Fibroblast of villous mesenchyme (primary cell): ENCODE data around the gene CD226. TPM values are rescaled to one million over a fixed set of nuclear protein-coding genes. Genes with fewer than 3 reads are reported as not detected.

ENCODE experiments used
- DNase-seq: peaks from one replicate; pipeline ENCODE4 v3.0.0-alpha.2; 2010; ENCODE audit warnings: low read depth
- H3K4me3 ChIP-seq: 2 replicates; pipeline ENCODE4 v1.5.1; 2011; ENCODE audit warnings: low read depth, mild to moderate bottlenecking, low read length
- total RNA-seq: library from RNA; depleted of rRNA; stranded (reverse); fragments of >200 nt; gene quantifications from 2 replicates; pipeline ENCODE4 v1.2.3, GENCODE V29; 2012
- TF ChIP-seq, protein P1 (sequence below): IDR thresholded peaks from 2 replicates; pipeline ENCODE4 v1.5.1; 2012; ENCODE audit warnings: low read depth, mild to moderate bottlenecking, low read length; ENCODE audit not compliant: insufficient read depth

Gene CD226
- total RNA-seq, 1 donor, result 2.6 TPM

DNA sequence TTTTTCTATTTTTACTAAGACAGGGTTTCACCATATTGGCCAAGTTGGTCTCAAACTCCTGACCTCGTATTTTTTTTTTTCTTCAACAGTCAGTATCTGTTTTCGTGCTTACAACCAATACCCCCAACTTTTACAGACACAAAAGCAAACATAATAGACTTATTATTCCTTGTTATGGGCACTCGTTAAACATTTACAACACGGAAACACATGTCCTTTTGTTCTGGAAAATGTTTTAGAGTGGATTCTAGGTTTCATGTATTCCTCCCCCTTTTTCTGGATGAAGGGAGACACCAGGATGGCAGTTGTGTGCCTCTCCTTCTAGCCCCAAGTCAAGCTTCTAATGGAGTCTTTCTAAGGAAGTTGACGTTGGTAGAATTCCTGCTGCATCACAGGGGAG lies 88.8 kb downstream of the CD226 start:
- DNase-seq, result no peak
- no peak overlapping the region for H3K4me3 ChIP-seq
- TF ChIP-seq, protein P1, sequence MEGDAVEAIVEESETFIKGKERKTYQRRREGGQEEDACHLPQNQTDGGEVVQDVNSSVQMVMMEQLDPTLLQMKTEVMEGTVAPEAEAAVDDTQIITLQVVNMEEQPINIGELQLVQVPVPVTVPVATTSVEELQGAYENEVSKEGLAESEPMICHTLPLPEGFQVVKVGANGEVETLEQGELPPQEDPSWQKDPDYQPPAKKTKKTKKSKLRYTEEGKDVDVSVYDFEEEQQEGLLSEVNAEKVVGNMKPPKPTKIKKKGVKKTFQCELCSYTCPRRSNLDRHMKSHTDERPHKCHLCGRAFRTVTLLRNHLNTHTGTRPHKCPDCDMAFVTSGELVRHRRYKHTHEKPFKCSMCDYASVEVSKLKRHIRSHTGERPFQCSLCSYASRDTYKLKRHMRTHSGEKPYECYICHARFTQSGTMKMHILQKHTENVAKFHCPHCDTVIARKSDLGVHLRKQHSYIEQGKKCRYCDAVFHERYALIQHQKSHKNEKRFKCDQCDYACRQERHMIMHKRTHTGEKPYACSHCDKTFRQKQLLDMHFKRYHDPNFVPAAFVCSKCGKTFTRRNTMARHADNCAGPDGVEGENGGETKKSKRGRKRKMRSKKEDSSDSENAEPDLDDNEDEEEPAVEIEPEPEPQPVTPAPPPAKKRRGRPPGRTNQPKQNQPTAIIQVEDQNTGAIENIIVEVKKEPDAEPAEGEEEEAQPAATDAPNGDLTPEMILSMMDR, result no peak

DNA sequence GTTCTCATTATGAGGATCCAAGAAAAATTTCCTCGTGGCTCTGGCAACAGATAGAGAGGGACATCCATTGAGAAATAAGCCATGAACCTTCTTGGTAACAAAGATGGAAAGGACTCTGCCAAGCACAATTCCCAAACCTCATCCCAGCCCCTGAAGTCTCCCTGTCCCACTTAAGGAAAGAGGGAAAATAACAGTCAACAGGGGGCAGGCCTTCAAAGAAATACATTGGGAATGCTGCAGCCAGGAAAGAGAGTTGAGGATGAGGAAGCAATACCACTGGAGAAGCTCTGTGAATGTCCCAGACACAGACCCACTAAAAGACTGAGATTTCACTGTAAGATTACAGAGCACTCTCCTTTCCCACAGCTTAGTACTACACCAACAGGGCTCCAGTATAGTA lies 93.2 kb downstream of the CD226 start:
- no peak for DNase-seq
- TF ChIP-seq, protein P1, result no peak

DNA sequence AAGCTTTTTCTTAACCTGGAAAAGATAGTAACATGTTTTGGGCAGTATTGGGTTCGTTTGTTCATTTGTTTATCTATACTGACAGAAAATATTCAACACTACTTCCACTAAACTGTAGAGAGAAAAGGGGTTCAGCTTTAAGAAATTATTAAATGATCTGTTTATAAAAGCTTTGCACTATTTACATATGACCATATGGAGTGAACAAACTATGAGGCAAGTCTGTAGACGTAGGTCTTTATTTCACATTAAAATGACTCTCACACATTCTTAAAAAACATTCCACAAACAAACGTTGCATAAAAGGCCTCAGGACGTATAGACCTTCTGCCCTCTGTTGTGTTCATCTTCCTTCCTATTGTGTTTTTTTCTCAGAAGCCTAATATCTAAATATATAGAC lies 94.6 kb downstream of the CD226 start:
- TF ChIP-seq, protein P1, result no peak
- DNase-seq, result peak; percentile 34
- H3K4me3 ChIP-seq, result no peak overlapping the region

More for the DNA sequence above, 93.2 kb downstream of the CD226 start:
- no peak overlapping the region for H3K4me3 ChIP-seq

DNA sequence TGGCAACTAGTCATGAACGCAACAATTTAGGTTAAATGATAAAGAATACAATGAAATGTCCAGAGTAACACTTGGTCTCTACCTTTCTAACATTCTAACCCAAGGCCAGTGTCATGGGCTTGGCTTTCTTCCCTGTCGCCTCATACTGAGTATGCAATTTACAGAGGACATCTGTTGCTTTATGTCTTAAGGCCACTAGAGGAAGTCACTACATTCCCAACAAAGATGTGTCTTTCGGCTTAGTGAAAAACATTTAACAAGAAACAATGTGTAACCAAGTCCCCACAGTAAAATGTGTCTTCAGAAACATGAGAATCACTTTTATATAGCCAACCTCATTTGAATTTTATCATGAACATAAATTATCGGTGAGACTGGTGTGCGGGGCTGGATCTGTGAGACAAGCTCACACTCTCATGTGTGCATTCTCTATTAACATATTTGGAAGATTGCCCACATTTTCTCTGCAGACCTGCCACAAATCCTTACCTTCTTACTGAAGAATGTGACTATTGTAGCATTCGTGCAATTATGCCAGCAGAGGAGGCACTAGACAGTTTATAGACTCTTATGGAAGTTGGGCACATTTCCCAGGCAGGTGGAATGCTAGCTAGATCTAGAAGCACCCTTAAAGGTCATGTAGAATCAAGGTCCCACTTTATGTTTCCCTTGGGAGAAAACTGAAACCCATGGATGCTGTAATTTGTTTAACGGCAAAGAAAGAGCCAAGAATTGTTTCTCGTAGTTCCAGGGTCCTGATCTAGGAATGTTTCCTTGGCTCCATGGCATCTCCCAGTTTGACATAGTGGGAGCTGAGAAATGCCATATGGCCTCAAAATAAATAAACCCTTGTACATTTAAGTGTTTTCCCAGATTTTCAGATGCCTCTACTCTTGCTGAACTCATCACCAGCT lies 101.8 kb downstream of the CD226 start:
- TF ChIP-seq, protein P1, result no peak
- peak; percentile 88 for DNase-seq
- H3K4me3 ChIP-seq, result no peak overlapping the region

DNA sequence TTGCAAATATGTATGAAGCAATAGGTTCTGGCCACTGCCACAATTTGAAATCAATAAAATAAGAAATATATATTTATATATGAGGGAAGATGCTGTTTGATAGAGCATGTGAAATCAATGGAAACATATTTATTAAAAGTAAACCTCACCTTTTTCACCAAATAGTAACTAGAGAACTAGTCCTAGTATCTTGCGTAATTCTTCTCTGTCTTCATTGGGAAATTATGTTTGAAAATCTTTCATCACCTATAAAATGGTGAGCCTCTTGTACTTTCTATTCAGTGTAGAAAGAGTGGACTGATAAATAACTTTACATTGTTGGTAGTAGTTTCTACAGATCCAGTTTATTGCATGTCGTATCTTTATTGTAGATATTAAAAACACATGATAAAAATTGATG lies 103.0 kb downstream of the CD226 start:
- TF ChIP-seq, protein P1, result no peak

DNA sequence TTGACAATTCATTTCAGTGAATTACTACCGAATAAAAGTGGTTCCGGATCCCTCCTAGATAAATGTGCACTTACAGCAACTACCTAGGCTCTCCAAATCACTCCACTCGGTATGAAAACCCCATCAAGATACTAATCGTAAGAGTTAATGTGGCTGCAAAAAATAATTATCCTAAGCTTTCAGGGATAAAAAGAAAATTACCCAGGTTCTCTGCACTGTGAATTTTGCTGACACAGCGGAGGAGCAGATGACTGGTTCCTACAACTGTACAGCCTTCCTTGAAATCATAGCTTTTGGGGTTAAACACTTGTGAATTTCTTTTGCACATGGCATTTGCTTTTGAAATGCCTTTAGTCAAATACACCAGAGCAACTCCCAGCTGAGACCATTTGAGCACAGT lies 104.7 kb downstream of the CD226 start:
- DNase-seq, result no peak

More for the DNA sequence above, 103.0 kb downstream of the CD226 start:
- no peak overlapping the region for H3K4me3 ChIP-seq
- DNase-seq, result no peak

More for the DNA sequence above, 104.7 kb downstream of the CD226 start:
- TF ChIP-seq, protein P1, result no peak
- H3K4me3 ChIP-seq, result no peak overlapping the region
